Tibial nerve (tissue), 4 donors: ENCODE measurements around the gene RASD2. TPM values are rescaled to one million over a fixed set of nuclear protein-coding genes. Genes with fewer than 3 reads are reported as not detected.
"Not testable (repeated sequence)": the region's sequence is repeated elsewhere in the genome, so short reads cannot be mapped to it uniquely, and the experiment has no call there.

ENCODE experiments used
- DNase-seq, 2 donors: peaks; one replicate each; pipeline ENCODE4 v3.0.0-alpha.2; 2019; ENCODE audit warnings: low spot score in 2 of 2
- H3K27ac ChIP-seq, 4 donors: fragments of 200-600 bp; sonication (generic) in 3 of 4; one replicate each; pipeline ENCODE4 v1.5.1; 2017 to 2019; ENCODE audit warnings: mild to moderate bottlenecking in 1 of 4
- H3K27me3 ChIP-seq, 2 donors: fragments of 200-600 bp; sonication (generic) in 1 of 2; one replicate each; pipeline versions ENCODE4 v1.5.1 to v1.6.0; 2017 to 2019
- H3K36me3 ChIP-seq, 3 donors: fragments of 200-600 bp; sonication (generic); one replicate each; pipeline ENCODE4 v1.5.1; 2018 to 2019
- H3K4me1 ChIP-seq, 4 donors: fragments of 200-600 bp; sonication (generic) in 3 of 4; one replicate each; pipeline ENCODE4 v1.5.1; 2017 to 2019
- H3K4me3 ChIP-seq, 4 donors: fragments of 200-600 bp; sonication (generic) in 3 of 4; one replicate each; pipeline ENCODE4 v1.5.1; 2017 to 2019; ENCODE audit warnings: mild to moderate bottlenecking in 1 of 4, moderate library complexity in 1 of 4
- H3K9me3 ChIP-seq, 4 donors: fragments of 200-600 bp; sonication (generic) in 3 of 4; one replicate each; pipeline ENCODE4 v1.5.1; 2017 to 2019
- CTCF ChIP-seq, 5 experiments: fragments of 200-600 bp in 3 of 5; fragments of 450-650 bp in 2 of 5; sonication (generic) in 3 of 5; IDR thresholded peaks; one replicate each; pipeline ENCODE4 v1.5.1; 2016 to 2019; ENCODE audit warnings: antibody characterized with exemption in 5 of 5, mild to moderate bottlenecking in 3 of 5, moderate library complexity in 2 of 5
- EP300 ChIP-seq, 2 donors: sonication (generic); formaldehyde crosslinking; IDR thresholded peaks; one replicate each; pipeline ENCODE4 v1.6.1; 2017; ENCODE audit warnings: antibody characterized with exemption in 2 of 2, mild to moderate bottlenecking in 1 of 2
- POLR2A ChIP-seq, 2 donors: fragments of 450-650 bp; IDR thresholded peaks; one replicate each; pipeline ENCODE4 v1.6.1; 2017; ENCODE audit warnings: antibody characterized with exemption in 2 of 2, mild to moderate bottlenecking in 2 of 2, moderate library complexity in 2 of 2
- WGBS, 2 donors: methylation state at CpG; one replicate each; pipeline ENCODE4 v1.1.5; 2018; 5-methylcytosine and 5-hydroxymethylcytosine counted together
- total RNA-seq, 4 donors: library from RNA; depleted of rRNA; stranded (reverse); fragments of >200 nt; gene quantifications; one replicate each; pipeline ENCODE4 v1.1.0, GENCODE V29; 2016

Gene RASD2
- total RNA-seq, 4 donors from 2014 or later: 0.20 to 1.5 (median 0.40) TPM

- no peaks in the 10 kb centered on the region for H3K9me3 ChIP-seq
- no peaks in the 10 kb centered on the region for H3K36me3 ChIP-seq
- H3K4me1 ChIP-seq: no peaks in the 10 kb centered on the region
- no peak overlapping the region for H3K4me3 ChIP-seq
- H3K27me3 ChIP-seq: peaks cover 0 to 48% of the 10 kb centered on the region in 2 donors
- no peak for DNase-seq
- no peak overlapping the region for H3K27ac ChIP-seq
- WGBS, 2 donors: 66 to 71% methylated on average over 6 of the region's 6 CpGs
- TF ChIP-seq CTCF (IDR thresholded peaks at IDR 0.05) (no peak), POLR2A (IDR thresholded peaks at IDR 0.05) (no peak), EP300 (IDR thresholded peaks at IDR 0.05) (no peak)
These were observed 43.8 kb upstream of the RASD2 start for GRCh38 chr22:35496768-35497312.

- DNase-seq: no peak
- Histone ChIP-seq H3K4me1 (no peaks in the 10 kb centered on the region), H3K9me3 (no peaks in the 10 kb centered on the region), H3K27ac (no peak overlapping the region), H3K27me3 (peaks cover 0 to 47% of the 10 kb centered on the region in 2 donors), H3K4me3 (no peak overlapping the region), H3K36me3 (no peaks in the 10 kb centered on the region)
- WGBS, 2 donors: 72 to 73% methylated on average over 14 of the region's 14 CpGs
- no peak for TF ChIP-seq CTCF (IDR thresholded peaks at IDR 0.05)
- no peak for TF ChIP-seq EP300 (IDR thresholded peaks at IDR 0.05)
- no peak for TF ChIP-seq POLR2A (IDR thresholded peaks at IDR 0.05)
These were observed 42.4 kb upstream of the RASD2 start for GRCh38 chr22:35498026-35498800.

- Histone ChIP-seq H3K27me3 (peaks cover 0 to 44% of the 10 kb centered on the region in 2 donors), H3K4me3 (no peak overlapping the region), H3K9me3 (no peaks in the 10 kb centered on the region), H3K4me1 (no peaks in the 10 kb centered on the region), H3K27ac (no peak overlapping the region), H3K36me3 (no peaks in the 10 kb centered on the region)
- DNase-seq: no peak
- no peak for TF ChIP-seq POLR2A (IDR thresholded peaks at IDR 0.05)
- TF ChIP-seq CTCF (IDR thresholded peaks at IDR 0.05): no peak
- TF ChIP-seq EP300 (IDR thresholded peaks at IDR 0.05): no peak
- 70 to 71% methylated on average over 3 of the region's 3 CpGs for WGBS, 2 donors
These were observed 37.8 kb upstream of the RASD2 start for GRCh38 chr22:35502836-35503235.

GRCh38 chr22:35505399-35506258 lies 35.0 kb upstream of the RASD2 start:
- Histone ChIP-seq H3K36me3 (no peaks in the 10 kb centered on the region), H3K27me3 (peaks cover 0 to 29% of the 10 kb centered on the region in 2 donors), H3K9me3 (no peaks in the 10 kb centered on the region), H3K4me1 (no peaks in the 10 kb centered on the region), H3K27ac (no peak overlapping the region), H3K4me3 (no peak overlapping the region)
- TF ChIP-seq POLR2A (IDR thresholded peaks at IDR 0.05) (no peak), EP300 (IDR thresholded peaks at IDR 0.05) (no peak), CTCF (IDR thresholded peaks at IDR 0.05) (no peak)
- DNase-seq: no peak
- 47 to 48% methylated on average over 7 of the region's 7 CpGs for WGBS, 2 donors

- peaks cover 0 to 24% of the 10 kb centered on the region in 2 donors for H3K27me3 ChIP-seq
- WGBS, 2 donors: 15 to 17% methylated on average over 2 of the region's 2 CpGs
- no peak for TF ChIP-seq POLR2A (IDR thresholded peaks at IDR 0.05)
- TF ChIP-seq CTCF (IDR thresholded peaks at IDR 0.05): no peak
- no peak for TF ChIP-seq EP300 (IDR thresholded peaks at IDR 0.05)
- DNase-seq: no peak
- H3K36me3 ChIP-seq: no peaks in the 10 kb centered on the region
- no peak overlapping the region for H3K4me3 ChIP-seq
- no peak overlapping the region for H3K27ac ChIP-seq
- no peaks in the 10 kb centered on the region for H3K4me1 ChIP-seq
- no peaks in the 10 kb centered on the region for H3K9me3 ChIP-seq
These were observed 34.4 kb upstream of the RASD2 start for GRCh38 chr22:35506259-35506570.

- peaks cover 0 to 18% of the 10 kb centered on the region in 2 donors for H3K27me3 ChIP-seq
- not testable (repeated sequence) for H3K4me1 ChIP-seq, H3K9me3 ChIP-seq, H3K4me3 ChIP-seq, DNase-seq, H3K36me3 ChIP-seq, H3K27ac ChIP-seq
- 86 to 87% methylated on average over 7 of the region's 7 CpGs for WGBS, 2 donors
These were observed 32.8 kb upstream of the RASD2 start for GRCh38 chr22:35507851-35508250.
